Epithelial cell of proximal tubule (primary cell): ENCODE results near the gene TRAM2. TPM values are rescaled to one million over a fixed set of nuclear protein-coding genes. Genes with fewer than 3 reads are reported as not detected.

Source experiments
- DNase-seq: peaks from one replicate; pipeline ENCODE4 v3.0.0-alpha.2; 2011; ENCODE audit warnings: low read depth
- H3K4me3 ChIP-seq: 2 replicates; pipeline ENCODE4 v1.5.1; 2011; ENCODE audit warnings: low read depth, mild to moderate bottlenecking, low read length
- total RNA-seq: library from RNA; depleted of rRNA; stranded (reverse); fragments of >200 nt; gene quantifications from 2 replicates; pipeline ENCODE4 v1.2.3, GENCODE V29; 2015
- TF ChIP-seq, protein P1 (sequence below): conservative IDR thresholded peaks from 2 replicates; pipeline ENCODE4 v1.5.1; 2012; ENCODE audit warnings: low read depth, mild to moderate bottlenecking, low read length

TRAM2 gene
- total RNA-seq, 1 donor from 2014 or later = 16.3 TPM

GRCh38 chr6:52560462-52560861 is 16.4 kb downstream of the TRAM2 start:
- TF ChIP-seq, protein P1, sequence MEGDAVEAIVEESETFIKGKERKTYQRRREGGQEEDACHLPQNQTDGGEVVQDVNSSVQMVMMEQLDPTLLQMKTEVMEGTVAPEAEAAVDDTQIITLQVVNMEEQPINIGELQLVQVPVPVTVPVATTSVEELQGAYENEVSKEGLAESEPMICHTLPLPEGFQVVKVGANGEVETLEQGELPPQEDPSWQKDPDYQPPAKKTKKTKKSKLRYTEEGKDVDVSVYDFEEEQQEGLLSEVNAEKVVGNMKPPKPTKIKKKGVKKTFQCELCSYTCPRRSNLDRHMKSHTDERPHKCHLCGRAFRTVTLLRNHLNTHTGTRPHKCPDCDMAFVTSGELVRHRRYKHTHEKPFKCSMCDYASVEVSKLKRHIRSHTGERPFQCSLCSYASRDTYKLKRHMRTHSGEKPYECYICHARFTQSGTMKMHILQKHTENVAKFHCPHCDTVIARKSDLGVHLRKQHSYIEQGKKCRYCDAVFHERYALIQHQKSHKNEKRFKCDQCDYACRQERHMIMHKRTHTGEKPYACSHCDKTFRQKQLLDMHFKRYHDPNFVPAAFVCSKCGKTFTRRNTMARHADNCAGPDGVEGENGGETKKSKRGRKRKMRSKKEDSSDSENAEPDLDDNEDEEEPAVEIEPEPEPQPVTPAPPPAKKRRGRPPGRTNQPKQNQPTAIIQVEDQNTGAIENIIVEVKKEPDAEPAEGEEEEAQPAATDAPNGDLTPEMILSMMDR = no peak
- no peak for DNase-seq

DNA sequence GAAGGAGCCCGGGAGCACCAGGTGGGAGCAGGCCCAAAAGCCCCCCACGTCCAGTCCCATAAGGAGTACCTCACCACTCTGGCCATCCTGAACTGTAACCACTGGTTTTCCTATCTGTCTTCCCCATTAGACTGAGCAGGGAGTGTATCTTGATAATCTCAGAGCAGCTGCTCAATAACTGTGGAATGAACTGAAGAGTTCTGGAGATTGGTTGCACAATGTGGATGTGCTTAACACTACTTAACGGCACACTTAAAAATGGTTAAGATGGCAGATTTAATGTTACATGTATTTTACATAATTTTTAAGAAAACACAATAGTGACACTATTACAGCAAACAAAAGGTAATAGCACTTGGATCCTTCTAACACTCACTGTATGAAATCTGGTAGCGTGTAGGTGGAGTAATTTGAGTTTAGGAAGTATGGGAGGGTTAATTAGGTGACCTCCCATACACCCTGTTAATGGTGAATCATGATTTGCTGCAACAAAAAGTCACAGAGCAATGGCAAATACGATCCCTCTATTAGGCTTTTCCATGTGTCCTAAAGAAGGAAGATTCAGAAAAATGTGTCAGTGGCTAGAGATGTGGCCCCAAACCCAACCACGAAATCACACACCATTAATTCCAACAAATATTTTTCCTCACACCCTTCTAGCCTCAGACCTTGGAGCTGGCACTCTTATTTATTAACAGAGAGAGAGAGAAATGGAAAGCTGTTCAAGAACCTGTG is 18.4 kb downstream of the TRAM2 start:
- TF ChIP-seq, protein P1 = no peak
- no peak for DNase-seq

More at GRCh38 chr6:52560462-52560861, 16.4 kb downstream of the TRAM2 start:
- H3K4me3 ChIP-seq = no peak overlapping the region

GRCh38 chr6:52557389-52558265 is 19.2 kb downstream of the TRAM2 start:
- no peak overlapping the region for H3K4me3 ChIP-seq
- DNase-seq = no peak
- TF ChIP-seq, protein P1 = no peak

More for the DNA sequence above, 18.4 kb downstream of the TRAM2 start:
- no peak overlapping the region for H3K4me3 ChIP-seq

DNA sequence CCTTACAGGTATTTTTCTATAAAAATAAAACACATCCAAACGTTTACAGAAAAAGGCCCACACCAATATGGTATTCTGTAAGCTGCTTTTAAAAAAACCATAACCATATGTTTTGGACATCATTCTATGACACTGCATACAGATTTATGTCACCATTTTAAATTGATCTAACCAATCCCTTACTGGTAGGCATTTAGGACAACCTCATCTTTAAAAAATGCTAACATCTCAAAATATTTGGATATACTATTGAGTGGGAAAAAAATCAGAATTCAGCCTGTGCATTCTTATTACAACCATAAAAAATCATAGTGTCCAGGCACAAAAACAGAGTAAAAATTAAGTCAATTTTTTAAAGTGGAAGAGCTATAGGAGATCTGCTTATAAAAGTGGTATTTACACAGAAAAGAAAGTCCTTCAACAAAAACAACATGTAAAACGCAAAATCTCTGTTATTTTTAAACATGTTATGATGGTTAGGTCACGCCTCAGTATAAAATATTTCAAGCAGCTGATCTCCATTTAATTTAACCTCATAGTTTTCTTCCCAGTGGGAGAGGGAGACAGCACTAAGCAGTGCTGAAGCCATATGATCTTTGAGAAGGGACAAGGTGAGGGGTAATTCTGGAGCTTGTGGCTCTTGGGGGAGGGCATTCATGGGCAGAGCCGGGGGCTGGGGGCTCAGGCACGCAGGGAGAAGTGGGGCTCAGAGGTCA is 21.2 kb downstream of the TRAM2 start:
- no peak overlapping the region for H3K4me3 ChIP-seq
- DNase-seq = no peak
- TF ChIP-seq, protein P1 = no peak

DNA sequence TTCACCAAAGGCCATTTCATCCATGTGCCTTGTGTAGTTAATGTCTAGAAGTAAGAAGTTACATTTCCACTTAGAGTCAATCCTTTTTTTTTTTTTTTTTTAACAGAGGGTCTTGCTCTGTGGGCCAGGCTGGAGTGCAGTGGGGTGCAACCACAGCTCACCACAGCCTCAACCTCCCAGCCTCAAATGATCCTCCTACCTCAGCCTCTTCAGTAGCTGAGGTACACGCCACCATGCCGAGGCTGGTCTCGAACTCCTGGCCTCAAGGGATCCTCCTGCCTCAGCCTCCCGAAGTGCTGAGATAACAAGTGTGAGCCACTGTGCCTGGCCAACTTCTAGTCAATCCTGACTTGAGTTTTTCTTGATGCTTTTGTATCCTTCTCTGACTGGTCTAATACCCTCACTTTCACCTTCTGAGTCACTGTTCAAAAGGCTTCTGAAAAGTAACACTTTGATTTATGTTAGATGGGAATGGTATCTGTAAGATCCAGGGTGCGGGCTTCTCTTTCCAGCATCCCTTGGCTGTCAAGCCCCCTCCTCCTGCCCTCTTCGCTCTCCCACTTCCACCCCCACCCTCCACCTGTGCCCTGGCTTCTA is 22.1 kb downstream of the TRAM2 start:
- no peak overlapping the region for H3K4me3 ChIP-seq
- DNase-seq = no peak
- TF ChIP-seq, protein P1 = no peak

GRCh38 chr6:52553719-52554118 is 23.1 kb downstream of the TRAM2 start:
- TF ChIP-seq, protein P1 = no peak
- H3K4me3 ChIP-seq = no peak overlapping the region
- DNase-seq = no peak
